HCT116 (cell line): ENCODE measurements around the gene HMGN2.

Experiments used
- CEBPB ChIP-seq: IDR thresholded peaks from 2 replicates; pipeline ENCODE4 v1.6.1; 2012; ENCODE audit warnings: low read depth
- EGR1 ChIP-seq: IDR thresholded peaks from 2 replicates; pipeline ENCODE4 v1.6.1; 2012; ENCODE audit warnings: low read depth
- ELF1 ChIP-seq: IDR thresholded peaks from 2 replicates; pipeline ENCODE4 v1.6.1; 2012; ENCODE audit warnings: low read depth, borderline replicate concordance
- EZH2 ChIP-seq: fragments of 200-600 bp; sonication (generic); IDR thresholded peaks from 2 replicates; pipeline ENCODE4 v1.6.1; 2017; ENCODE audit warnings: antibody characterized with exemption, mixed run types
- JUND ChIP-seq: IDR thresholded peaks from 2 replicates; pipeline ENCODE4 v1.6.1; 2012
- POLR2A ChIP-seq: IDR thresholded peaks from 2 replicates; pipeline ENCODE4 v1.7.0; 2011; ENCODE audit warnings: borderline replicate concordance; ENCODE audit not compliant: insufficient read depth, insufficient read length; ENCODE audit errors: extremely low read depth
- POLR2AphosphoS5 ChIP-seq: IDR thresholded peaks from 2 replicates; pipeline ENCODE4 v1.6.1; 2011; ENCODE audit warnings: mild to moderate bottlenecking, low read depth, low read length, moderate library complexity
- RAD21 ChIP-seq: IDR thresholded peaks from 2 replicates; pipeline ENCODE4 v1.6.1; 2012; ENCODE audit warnings: low read depth, mild to moderate bottlenecking
- SRF ChIP-seq: IDR thresholded peaks from 2 replicates; pipeline ENCODE4 v1.6.1; 2012; ENCODE audit warnings: low read depth
- YY1 ChIP-seq: IDR thresholded peaks from 2 replicates; pipeline ENCODE4 v1.6.1; 2011; ENCODE audit warnings: low read length, low read depth, moderate library complexity, mild to moderate bottlenecking; ENCODE audit not compliant: insufficient replicate concordance; ENCODE audit errors: extremely low read depth
- ZNF274 ChIP-seq: fragments of 200-500 bp; sonication (Bioruptor generic); IDR thresholded peaks from 2 replicates; pipeline ENCODE4 v1.6.1; 2014; ENCODE audit warnings: mild to moderate bottlenecking, low read depth, low read length, inconsistent platforms
- TF ChIP-seq, protein P1 (sequence below), 3 experiments: fragments of 200-600 bp in 1 of 3; sonication (generic) in 1 of 3; IDR thresholded peaks in 2 of 3; conservative IDR thresholded peaks in 1 of 3; 2 replicates each; pipeline ENCODE4 v1.5.1; 2012 to 2017; ENCODE audit warnings: low read depth in 2 of 3, low read length in 2 of 3, antibody characterized with exemption in 1 of 3, borderline replicate concordance in 1 of 3, control low read depth in 1 of 3, mild to moderate bottlenecking in 1 of 3, mixed read lengths in 1 of 3, mixed run types in 1 of 3, moderate library complexity in 1 of 3; ENCODE audit not compliant: insufficient read depth in 1 of 3
- TF ChIP-seq, protein P2 (sequence below): IDR thresholded peaks from 2 replicates; pipeline ENCODE4 v1.6.1; 2012
- TF ChIP-seq, protein P3 (sequence below): IDR thresholded peaks from 2 replicates; pipeline ENCODE4 v1.6.1; 2012; ENCODE audit warnings: low read depth

DNA sequence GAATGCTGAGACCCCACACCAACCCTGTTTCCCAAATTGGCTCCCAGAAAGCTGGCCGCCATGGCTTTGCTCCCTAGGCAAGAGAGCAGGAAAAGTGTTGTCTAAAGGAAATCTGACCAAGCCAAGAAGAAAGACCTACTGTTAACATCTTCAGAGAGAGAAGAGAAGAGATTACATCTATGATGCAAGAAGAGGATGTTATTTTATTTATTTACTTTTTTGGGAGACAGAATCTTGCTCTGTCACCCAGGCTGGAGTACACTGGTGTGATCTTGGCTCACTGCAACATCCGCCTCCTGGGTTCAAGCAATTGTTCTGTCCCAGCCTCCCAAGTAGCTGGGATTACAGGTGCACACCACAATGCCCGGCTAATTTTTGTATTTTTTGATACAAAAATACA, 21.7 kb downstream of the HMGN2 start:
- TF ChIP-seq YY1 (no peak), ZNF274 (no peak), SRF (no peak), JUND (no peak), EGR1 (no peak), ELF1 (no peak), POLR2A (no peak), EZH2 (no peak), CEBPB (no peak), POLR2AphosphoS5 (no peak), RAD21 (no peak)
- TF ChIP-seq, protein P1, sequence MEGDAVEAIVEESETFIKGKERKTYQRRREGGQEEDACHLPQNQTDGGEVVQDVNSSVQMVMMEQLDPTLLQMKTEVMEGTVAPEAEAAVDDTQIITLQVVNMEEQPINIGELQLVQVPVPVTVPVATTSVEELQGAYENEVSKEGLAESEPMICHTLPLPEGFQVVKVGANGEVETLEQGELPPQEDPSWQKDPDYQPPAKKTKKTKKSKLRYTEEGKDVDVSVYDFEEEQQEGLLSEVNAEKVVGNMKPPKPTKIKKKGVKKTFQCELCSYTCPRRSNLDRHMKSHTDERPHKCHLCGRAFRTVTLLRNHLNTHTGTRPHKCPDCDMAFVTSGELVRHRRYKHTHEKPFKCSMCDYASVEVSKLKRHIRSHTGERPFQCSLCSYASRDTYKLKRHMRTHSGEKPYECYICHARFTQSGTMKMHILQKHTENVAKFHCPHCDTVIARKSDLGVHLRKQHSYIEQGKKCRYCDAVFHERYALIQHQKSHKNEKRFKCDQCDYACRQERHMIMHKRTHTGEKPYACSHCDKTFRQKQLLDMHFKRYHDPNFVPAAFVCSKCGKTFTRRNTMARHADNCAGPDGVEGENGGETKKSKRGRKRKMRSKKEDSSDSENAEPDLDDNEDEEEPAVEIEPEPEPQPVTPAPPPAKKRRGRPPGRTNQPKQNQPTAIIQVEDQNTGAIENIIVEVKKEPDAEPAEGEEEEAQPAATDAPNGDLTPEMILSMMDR (IDR thresholded peaks at IDR 0.05 in 2 of 3, conservative IDR thresholded peaks at IDR 0.05 in 1 of 3; ENCODE audit: borderline replicate concordance in 1 of 3, insufficient read depth in 1 of 3, low read depth in 2 of 3, low read length in 2 of 3) = no peak
- TF ChIP-seq, protein P2, sequence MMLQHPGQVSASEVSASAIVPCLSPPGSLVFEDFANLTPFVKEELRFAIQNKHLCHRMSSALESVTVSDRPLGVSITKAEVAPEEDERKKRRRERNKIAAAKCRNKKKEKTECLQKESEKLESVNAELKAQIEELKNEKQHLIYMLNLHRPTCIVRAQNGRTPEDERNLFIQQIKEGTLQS = no peak
- TF ChIP-seq, protein P3, sequence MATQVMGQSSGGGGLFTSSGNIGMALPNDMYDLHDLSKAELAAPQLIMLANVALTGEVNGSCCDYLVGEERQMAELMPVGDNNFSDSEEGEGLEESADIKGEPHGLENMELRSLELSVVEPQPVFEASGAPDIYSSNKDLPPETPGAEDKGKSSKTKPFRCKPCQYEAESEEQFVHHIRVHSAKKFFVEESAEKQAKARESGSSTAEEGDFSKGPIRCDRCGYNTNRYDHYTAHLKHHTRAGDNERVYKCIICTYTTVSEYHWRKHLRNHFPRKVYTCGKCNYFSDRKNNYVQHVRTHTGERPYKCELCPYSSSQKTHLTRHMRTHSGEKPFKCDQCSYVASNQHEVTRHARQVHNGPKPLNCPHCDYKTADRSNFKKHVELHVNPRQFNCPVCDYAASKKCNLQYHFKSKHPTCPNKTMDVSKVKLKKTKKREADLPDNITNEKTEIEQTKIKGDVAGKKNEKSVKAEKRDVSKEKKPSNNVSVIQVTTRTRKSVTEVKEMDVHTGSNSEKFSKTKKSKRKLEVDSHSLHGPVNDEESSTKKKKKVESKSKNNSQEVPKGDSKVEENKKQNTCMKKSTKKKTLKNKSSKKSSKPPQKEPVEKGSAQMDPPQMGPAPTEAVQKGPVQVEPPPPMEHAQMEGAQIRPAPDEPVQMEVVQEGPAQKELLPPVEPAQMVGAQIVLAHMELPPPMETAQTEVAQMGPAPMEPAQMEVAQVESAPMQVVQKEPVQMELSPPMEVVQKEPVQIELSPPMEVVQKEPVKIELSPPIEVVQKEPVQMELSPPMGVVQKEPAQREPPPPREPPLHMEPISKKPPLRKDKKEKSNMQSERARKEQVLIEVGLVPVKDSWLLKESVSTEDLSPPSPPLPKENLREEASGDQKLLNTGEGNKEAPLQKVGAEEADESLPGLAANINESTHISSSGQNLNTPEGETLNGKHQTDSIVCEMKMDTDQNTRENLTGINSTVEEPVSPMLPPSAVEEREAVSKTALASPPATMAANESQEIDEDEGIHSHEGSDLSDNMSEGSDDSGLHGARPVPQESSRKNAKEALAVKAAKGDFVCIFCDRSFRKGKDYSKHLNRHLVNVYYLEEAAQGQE = no peak
